GM18867 (cell line): Measurements from ENCODE around the gene ACRV1.

Experiments
- ATAC-seq: cut with Tn5 transposase; IDR thresholded peaks from one replicate; pipeline ENCODE4 v1.9.1; 2021; ENCODE audit warnings: mild to moderate bottlenecking, moderate library complexity; ENCODE audit not compliant: unreplicated experiment

Gene ACRV1

DNA sequence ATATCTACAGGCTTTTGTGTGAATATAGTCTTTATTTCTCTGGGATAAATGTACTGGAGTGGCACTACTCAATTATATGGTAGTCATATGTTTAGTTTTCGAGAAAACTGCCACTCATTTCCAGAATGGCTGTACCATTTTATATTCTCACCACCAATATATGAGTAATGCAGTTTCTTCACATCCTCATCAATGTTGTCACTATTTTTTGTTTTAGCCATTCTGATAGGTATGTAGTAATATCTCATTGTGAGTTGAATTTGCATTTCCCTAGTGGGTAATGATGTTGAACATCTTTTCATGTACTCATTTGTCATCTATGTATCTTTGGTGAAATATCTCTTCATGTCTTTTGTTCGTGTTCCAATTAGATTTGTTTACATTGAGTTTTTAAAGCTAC, 18.0 kb downstream of the ACRV1 start:
- no peak for ATAC-seq

DNA sequence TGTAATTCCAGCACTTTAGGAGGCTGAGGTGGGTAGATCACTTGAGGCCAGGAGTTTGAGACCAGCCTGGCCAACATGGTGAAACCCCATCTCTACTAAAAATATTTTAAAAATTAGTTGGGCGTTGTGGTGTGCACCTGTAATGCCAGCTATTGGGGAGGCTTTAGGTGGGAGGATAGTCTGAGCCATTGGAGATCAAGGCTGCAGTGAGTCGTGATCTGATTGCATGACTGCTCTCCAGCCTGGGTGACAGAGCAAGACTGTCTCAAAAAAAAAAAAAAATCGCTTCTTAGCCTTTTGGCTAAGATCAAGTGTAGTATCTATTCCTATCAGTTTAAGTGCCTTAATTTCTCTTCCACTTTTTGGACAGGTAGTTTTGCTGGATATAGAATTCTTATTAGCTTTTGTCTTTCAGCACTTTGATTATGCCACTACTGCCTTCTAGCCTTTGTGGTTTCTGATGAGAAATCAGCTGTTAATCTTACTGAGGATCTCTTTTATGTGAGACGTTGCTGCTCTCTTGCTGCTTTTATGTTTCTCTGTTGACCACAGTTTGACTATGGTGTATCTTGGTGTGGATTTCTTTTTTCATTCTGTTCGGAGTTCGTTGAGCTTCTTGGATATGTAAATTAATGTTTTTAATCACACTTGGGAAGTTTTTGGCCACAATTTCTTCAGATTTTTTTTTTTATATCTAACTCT, 31.0 kb downstream of the ACRV1 start:
- ATAC-seq, result no peak

DNA sequence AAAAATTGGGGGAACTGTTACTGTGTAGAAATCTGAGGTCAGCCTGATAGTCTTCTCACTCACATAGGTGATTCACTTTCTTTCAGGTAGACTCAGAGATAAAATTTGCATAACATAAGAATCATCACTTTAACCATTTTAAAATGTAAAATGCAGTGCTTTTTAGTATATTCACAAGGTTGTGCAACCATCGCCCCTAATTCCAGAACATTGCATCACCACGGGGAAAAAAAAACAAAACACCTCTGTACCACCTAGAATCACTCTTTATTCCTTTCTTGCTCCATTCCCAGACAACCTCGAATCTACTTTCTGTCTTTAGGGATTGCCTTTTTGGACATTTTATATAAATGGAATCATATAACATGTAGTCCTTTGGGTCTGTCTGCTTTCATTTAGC, 34.8 kb downstream of the ACRV1 start:
- no peak for ATAC-seq

DNA sequence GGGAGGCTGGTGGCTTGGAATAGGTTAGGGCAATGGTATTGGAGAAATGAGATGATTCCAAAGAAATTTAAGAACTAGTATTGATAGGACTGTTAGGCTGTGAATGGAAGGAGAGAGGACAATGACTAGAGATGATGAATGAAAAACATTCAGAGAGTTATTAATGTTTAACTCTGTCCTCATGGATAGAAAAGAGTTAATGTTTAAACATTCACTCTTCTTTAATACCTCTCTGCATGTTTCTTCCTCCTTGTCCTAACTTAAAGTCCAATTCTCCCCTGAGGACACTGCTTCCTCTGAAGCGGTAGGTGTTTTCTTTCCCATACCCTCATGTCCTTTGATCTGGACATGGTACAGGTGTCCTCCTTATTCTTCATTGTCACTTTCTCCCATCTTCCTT, 42.3 kb downstream of the ACRV1 start:
- no peak for ATAC-seq

DNA sequence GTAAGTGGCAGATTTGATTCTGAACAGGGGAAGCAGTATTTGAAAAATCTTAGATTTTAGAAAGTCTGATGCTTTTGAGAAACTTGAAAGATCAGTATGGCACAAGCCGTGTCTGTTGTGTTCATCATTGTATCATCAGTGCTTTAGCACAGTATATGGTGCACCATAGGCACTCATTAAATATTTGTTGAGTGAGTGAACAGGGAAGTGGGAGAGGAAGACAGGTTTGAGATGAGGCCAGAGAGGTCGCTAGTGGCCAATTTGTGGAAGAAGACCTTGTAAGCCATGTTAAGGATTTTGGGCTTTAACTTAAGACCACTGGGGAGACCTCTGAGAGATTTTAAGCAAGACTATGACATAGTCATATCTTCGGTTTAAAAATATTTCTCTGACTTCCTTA, 42.8 kb downstream of the ACRV1 start:
- no peak for ATAC-seq

DNA sequence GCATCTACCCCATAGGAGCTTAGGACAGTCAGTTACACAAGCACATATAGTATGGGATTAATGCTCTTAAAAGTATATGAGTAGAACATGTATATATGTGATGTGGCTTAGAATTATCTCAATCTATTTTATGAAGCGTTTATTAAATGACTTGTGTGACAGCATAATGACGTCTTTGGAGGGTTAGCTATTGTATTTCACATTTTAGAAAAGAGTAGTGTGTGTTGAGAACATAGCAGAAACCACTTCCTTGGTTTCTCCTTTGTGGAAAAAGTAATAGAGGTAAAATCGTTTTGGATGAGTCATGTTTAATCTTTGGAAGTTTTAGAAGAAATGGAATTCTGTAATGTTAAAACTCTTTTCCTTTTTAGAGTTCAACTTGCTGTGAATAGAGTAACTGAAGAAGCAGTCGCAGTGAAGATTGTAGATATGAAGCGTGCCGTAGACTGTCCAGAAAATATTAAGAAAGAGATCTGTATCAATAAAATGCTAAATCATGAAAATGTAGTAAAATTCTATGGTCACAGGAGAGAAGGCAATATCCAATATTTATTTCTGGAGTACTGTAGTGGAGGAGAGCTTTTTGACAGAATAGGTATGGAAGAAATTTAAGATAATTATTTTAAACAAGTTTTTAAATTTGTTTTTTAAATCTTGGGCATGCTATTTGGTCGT, 53.3 kb downstream of the ACRV1 start:
- ATAC-seq, result no peak

DNA sequence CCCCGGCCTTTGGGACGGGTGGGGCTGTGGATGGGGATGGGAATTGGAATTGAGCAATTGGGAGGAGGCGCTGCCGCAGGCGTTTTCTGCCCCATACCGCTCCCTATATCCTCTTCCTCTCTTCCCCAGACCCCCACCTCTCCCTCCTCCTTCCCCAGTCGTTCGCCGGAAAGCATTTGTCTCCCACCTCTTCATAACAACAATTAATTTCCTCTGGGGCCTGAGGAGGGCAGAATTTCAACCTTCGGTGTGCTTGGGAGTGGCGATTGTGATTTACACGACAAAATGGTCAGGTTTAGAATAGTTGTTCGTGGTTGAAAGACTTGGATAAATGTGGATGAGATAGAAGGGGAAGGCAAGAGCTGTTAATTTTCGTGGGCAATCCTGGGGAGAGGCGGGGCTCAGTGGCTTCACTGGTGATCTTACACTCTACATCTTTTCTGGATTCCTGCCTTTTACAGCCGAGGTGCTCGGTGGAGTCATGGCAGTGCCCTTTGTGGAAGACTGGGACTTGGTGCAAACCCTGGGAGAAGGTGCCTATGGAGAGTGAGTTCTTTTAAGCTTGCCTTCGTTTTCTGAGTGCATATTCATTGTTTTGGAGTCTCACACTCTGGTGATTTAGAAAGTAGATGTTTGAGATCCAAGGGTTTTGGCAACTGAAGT, 54.2 kb downstream of the ACRV1 start:
- peak; percentile 42 for ATAC-seq

DNA sequence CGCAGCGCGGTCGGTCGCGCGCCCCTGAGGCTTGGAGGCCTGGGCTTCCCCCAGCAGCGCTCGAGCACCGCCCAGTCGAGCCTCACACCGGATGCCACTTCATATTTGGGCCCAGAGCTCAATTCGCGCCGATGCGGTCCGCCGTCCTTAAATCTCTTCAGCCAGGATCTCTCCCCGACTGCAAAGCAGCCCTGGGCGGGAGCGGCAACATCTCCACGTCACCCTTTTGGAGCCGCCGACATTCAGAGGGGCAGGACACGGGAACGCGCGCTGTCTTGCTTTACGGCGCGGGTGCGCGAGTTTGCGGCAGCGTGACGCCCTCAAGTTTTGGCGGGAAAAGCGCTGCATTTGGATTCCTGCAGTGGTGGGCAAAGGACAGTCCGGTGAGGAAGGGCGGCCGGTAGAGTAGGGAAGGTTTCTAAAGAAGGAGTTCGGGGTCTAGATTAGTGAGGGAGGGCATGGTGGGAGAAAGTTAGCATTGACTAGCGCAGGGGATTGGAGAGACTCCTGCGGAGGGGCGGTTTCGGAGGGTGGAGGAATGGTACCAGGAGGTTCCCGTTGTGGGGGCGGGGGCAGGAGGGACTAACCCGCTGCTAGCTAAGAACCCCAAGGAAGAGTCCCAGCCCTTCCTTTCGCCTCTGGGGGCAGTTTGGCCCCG, 54.9 kb downstream of the ACRV1 start:
- peak; percentile 87 for ATAC-seq

DNA sequence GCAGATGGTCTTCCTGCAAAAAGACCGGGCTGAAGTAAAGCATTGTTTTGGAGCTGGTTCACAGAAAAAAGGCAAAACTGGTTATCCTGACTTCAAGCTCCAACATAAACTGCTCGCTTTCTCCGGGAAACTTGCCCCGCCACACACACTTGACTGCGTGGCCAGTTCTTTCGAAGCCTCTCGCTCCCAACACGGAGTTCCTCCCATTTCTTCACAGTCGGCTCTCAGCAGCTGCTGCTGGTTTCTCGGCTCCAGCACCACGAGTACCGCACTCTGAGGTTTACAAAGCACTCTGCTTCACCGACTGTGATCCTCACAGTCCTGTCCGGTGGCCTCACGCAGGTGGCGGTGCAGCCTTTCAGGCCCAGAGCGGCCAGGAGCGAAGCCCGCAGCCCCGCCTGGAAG, 55.4 kb downstream of the ACRV1 start:
- ATAC-seq, result no peak

DNA sequence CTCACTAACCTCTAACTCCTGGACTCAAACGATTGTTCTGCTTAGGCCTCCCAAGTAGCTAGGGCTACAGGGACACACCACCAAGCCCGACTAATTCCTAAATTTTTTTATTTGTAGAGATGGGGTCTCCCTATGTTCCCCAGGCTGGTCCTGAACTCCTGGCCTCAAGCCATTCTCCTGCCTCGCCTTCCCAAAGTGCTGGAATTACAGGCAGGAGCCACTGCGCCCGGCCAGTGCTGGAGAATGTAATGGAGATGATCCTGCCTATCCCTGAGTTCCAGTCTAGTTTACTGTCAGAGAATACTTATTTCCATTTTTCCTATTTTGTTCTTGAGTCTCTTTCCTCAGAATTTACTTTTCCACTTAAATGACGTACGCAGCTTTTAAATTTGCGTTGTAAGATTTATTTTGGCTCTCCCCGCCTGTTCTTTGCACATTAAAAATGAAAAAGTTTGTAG, 55.9 kb downstream of the ACRV1 start, which contains the start of gene CHEK1:
Gene CHEK1 (plus strand): TSS at position 408 of the 458 bp plus-strand sequence. CDS start 1,606 bp downstream, outside the sequence.
- no peak for ATAC-seq

DNA sequence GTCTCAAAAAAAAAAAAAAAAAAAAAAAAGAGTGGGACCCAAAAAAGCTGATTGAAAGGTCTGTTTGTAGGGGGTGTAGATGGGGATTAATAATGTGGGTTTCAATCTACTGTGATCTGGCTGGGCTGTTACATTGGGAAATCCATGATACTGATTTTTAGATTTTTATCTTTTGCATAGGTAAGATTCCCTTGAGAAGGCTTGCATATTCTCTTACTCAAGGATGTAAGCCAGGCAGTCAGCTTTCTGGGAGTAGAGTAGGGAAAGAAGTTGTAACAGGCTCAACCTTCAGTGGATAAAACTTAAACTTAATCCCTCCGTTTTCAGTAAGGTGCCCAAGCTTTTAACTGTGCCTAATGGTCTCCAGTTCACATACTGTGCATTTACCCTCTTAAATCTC, 57.6 kb downstream of the ACRV1 start:
- ATAC-seq, result no peak

DNA sequence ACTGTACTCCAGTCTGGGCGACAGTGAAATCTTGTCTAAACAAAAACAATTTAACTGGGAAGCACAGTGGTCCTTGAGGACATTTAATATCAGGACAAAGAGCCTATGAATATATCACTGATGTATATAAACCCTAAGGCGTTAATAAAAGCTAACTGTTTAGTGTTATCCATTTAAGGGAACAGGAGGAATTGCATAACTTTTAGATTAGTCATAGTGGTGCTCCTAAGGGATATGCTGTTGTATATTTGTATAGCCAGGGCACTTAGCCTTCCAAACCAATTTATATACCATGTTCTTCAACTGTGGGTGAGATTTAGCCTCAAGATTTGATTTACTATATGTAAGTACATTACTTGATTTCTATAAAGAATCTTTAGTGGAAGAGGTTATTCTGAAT, 58.7 kb downstream of the ACRV1 start:
- no peak for ATAC-seq
